ENCODE results near the gene RTKN. TPM values are rescaled to one million over a fixed set of nuclear protein-coding genes. Genes with fewer than 3 reads are reported as not detected.

The RTKN gene
- total and polyA plus RNA-seq, 2 of the 13 experiments (the other 11 are each of a cell fraction or from before 2014, with no cell fraction given): 159 to 166 TPM

- no peak for TF ChIP-seq ZNF281 (CRISPR knock-in tag; IDR thresholded peaks at IDR 0.05; ENCODE audit: borderline replicate concordance)
- no peak for TF ChIP-seq ATM (IDR thresholded peaks at IDR 0.05; ENCODE audit: borderline replicate concordance)
- no peak for TF ChIP-seq RFXANK (CRISPR knock-in tag; IDR thresholded peaks at IDR 0.05)
- TF ChIP-seq ZFYVE20 (CRISPR knock-in tag; IDR thresholded peaks at IDR 0.05; ENCODE audit: borderline replicate concordance, low read depth): no peak
- no peak for TF ChIP-seq ZNF276 (CRISPR knock-in tag; IDR thresholded peaks at IDR 0.05; ENCODE audit: low read depth)
- no peak for TF ChIP-seq ZNF10 (CRISPR knock-in tag; IDR thresholded peaks at IDR 0.05; ENCODE audit: borderline replicate concordance, low read depth)
- no peak for TF ChIP-seq ZNF704 (CRISPR knock-in tag; IDR thresholded peaks at IDR 0.05; ENCODE audit: borderline replicate concordance)
- TF ChIP-seq YEATS4 (CRISPR knock-in tag; IDR thresholded peaks at IDR 0.05; ENCODE audit: borderline replicate concordance): no peak
- TF ChIP-seq SOX6 (IDR thresholded peaks at IDR 0.05): no peak
- TF ChIP-seq SOX6 (CRISPR knock-in tag; IDR thresholded peaks at IDR 0.05): no peak
- peak; percentile 95 for TF ChIP-seq XRCC5 (optimal IDR thresholded peaks at IDR 0.05; ENCODE audit: low read length)
- TF ChIP-seq NFIB (CRISPR knock-in tag; IDR thresholded peaks at IDR 0.05; ENCODE audit: borderline replicate concordance): no peak
- TF ChIP-seq ZEB1 (IDR thresholded peaks at IDR 0.05; ENCODE audit: insufficient replicate concordance, low read depth): no peak
- TF ChIP-seq ZNF235 (CRISPR knock-in tag; IDR thresholded peaks at IDR 0.05; ENCODE audit: borderline replicate concordance): no peak
- no peak for TF ChIP-seq MYNN (CRISPR knock-in tag; IDR thresholded peaks at IDR 0.05; ENCODE audit: low read depth)
- no peak for TF ChIP-seq FOXM1 (CRISPR knock-in tag; IDR thresholded peaks at IDR 0.05)
- no peak for TF ChIP-seq SMC3 (IDR thresholded peaks at IDR 0.05; ENCODE audit: low read length)
- no peak for TF ChIP-seq ZFP41 (CRISPR knock-in tag; IDR thresholded peaks at IDR 0.05; ENCODE audit: borderline replicate concordance)
- TF ChIP-seq ZNF747 (CRISPR knock-in tag; IDR thresholded peaks at IDR 0.05; ENCODE audit: borderline replicate concordance): no peak
- TF ChIP-seq JUN (CRISPR knock-in tag; IDR thresholded peaks at IDR 0.05): no peak
- no peak for TF ChIP-seq MAFK (conservative IDR thresholded peaks at IDR 0.05 in 1 of 2, IDR thresholded peaks at IDR 0.05 in 1 of 2; ENCODE audit: low read length in 2 of 2)
- no peak for TF ChIP-seq SOX5 (CRISPR knock-in tag; IDR thresholded peaks at IDR 0.05; ENCODE audit: borderline replicate concordance)
- TF ChIP-seq SP4 (CRISPR knock-in tag; IDR thresholded peaks at IDR 0.05): no peak
Measured at GRCh38 chr2:74379851-74380789, 61.6 kb downstream of the RTKN start, which contains the start of gene DCTN1 (continued).
